HG03469 (cell line): ENCODE results near the gene HERC4.
"Not testable (repeated sequence)": the region's sequence is repeated elsewhere in the genome, so short reads cannot be mapped to it uniquely, and the experiment has no call there.

Source experiments
- ATAC-seq: cut with Tn5 transposase; IDR thresholded peaks from one replicate; pipeline ENCODE4 v1.9.1; 2021; ENCODE audit warnings: mild to moderate bottlenecking, moderate library complexity, moderate number of reproducible peaks; ENCODE audit not compliant: unreplicated experiment

The HERC4 gene

GRCh38 chr10:68049289-68050078 is 25.6 kb downstream of the HERC4 start:
- no peak for ATAC-seq

DNA sequence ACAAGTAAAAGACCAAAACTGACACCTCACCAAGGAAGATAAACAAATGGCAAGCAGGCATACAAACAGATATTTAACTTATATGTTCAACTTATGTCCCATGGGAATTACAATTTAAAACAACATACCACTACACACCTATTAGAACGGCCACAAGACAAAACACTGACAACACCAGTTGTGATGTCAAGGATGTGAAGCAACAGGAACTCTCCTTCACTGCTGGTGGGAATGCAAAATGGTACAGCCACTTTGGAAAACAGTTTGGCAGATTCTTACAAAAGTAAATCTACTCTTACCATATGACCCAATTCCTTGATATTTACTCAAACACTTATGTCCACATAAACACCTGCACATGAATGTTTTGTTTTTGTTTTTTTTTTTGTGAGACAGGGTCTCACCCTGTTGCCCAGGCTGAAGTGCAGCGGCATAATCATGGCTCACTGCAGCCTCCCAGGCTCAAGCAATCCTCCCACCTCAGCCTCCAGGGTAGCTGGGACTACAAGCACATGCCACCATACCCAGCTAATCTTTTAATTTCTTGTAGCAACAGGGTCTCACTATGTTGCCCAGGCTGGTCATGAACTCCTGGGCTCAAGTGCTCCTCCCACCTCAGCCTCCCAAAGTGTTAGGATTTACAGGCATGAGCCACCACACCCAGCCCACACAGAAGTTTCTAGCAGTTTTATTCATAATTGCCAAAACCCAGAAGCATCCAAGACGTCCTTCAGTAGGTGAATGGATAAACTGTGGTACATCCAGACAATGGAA is 27.3 kb downstream of the HERC4 start:
- ATAC-seq: no peak

DNA sequence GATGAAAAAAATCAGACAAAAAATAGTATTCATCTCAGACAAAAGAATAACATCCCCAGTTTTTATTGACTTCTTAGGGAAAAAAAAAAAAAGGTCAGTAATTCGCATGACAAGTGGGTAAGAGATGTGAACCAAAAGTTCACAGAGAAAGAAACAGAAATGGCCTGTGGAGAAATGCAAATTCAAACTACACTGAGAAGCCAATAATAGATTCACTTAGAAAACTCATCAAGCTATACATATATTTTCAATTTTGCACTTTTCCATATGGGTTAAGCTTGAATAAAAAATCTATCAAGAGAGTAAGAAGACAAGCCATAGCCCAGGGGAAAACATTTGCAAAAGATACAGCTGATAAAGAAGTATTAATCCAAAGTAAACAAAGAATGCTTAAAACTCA is 28.0 kb downstream of the HERC4 start:
- ATAC-seq: no peak

GRCh38 chr10:68046642-68047041 is 28.4 kb downstream of the HERC4 start:
- ATAC-seq: no peak

DNA sequence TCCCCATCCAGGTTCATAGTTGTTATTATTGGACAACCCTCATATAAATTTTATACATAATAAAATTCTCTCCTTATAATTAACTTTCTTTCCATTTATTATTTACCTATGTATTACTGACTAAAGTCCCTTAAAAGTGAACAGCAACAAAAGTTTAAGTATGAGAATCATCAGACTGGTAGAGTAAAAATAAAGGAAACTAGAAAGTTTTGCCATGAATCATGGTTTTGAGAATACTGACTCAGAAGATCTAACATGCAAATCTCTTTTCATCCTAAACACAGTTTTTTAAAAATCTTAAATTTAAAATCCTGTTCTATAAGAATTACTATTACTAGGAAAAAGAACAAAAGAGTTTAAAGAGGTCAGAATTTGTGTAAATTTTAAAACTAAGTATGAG is 32.1 kb downstream of the HERC4 start:
- ATAC-seq: no peak

DNA sequence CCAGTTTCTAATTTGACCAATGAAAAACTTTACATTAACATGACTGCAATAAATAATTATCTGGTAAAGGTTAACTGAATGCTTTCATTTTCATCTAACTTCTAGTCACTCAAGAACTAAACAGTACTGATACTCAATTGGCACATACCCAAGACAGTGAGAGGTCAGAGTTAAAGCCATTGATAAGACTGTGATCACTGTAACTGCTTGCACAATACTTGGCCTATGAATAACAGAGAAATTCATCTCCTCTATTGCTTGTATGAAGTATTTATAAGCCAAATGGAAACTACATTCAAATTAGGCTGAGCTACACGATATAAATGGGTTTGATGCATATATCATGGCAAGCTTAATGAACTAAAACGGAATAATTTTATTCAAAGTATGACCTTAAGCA is 43.0 kb downstream of the HERC4 start:
- ATAC-seq: no peak

DNA sequence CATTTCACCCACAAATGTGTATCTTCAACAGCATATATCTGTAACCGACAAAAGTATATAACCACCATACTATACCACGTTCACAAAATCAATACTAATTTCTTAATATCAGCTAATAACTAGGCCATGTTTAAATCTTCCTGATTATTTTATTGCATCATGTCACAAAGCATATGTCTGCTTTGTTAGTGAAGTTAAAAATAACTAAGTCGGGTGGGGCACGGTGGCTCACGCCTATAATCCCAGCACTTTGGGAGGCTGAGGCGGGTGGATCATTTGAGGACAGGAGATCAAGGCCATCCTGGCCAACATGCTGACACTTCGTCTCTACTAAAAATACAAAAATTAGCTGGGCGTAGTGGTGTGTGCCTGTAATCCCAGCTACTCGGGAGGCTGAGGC is 47.7 kb downstream of the HERC4 start:
- ATAC-seq: no peak

- no peak for ATAC-seq
These were observed 51.8 kb downstream of the HERC4 start for GRCh38 chr10:68023292-68023691.

DNA sequence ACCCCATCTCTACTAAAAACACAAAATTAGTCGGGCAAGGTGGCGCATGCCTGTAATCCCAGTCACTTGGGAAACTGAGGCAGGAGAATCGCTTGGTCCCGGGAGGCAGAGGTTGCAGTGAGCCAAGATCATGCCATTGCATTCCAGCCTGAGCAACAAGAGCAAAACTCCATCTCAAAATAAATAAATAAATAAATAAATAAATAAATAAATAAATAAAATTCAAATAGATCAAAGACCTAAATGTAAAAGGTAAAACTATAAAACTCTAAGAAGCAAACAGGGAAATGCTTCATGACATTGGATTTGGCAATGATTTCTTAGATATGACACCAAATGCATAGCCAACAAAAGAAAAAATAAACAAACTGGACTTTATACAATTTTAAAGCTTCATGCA is 52.8 kb downstream of the HERC4 start:
- not testable (repeated sequence) for ATAC-seq

GRCh38 chr10:68016519-68016918 is 58.6 kb downstream of the HERC4 start:
- ATAC-seq: not testable (repeated sequence)

DNA sequence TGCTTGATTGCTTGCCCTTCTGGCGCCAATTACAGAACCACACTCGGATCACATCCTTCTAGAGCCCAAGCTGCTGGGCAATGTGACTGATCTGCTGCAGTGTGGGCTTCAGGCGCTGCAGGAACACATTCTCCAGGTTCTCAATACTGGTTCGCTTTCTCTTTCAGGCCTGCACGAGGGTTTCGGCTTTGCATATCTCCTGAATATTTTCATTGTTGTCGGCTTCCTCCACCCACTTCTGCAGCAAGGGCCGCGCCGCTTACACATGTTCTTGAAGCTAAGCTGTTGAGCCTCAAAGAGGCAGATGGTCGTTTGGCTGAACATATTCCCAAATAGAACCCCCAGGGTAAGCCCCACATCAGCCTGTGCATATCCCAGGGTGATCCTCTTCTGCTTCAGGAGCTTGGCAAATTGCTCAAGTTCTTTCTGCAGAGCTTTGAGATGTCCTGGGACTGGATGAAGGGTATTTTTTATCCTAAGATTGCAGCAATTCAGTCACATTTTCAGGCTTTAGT is 64.6 kb downstream of the HERC4 start:
- ATAC-seq: no peak

DNA sequence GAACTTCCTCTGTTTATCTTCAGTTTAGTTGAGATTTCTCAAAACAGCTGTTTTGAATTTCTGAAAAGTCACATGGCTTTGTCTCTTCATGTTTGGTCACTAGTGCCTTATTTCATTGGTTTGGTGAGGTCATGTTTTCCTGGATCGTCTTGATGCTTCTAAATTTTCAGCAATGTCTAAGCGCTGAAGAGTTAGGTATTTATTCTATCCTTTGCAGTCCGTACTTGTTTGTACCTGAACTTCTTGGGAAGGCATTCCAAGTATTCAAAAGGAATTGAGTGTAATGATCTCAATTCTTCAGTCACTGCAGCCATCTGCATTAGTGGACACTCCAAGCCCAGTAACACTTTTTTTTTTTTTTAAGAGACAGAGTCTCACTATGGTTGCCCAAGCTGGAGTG is 67.7 kb downstream of the HERC4 start:
- ATAC-seq: no peak

GRCh38 chr10:68001539-68001938 is 73.5 kb downstream of the HERC4 start:
- no peak for ATAC-seq

DNA sequence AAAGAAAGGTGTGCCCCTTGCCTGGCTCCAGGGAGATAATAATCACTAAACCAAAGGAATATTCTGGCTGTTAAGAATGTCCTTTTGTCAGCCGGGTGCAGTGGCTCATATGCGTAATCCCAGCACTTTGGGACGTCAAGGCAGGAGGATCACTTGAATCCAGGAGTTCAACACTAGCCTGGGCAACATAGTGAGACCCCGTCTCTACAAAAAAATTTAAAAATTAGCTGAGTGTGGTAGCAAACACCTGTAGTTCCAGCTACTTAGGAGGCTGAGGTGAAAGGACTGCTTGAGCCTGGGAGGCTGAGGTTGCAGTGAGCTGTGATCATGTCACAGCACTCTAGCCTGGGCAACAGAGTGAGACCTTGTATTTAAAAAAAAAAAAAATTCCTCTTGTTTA is 74.1 kb downstream of the HERC4 start:
- ATAC-seq: no peak

- ATAC-seq: no peak
These were observed 85.0 kb downstream of the HERC4 start for GRCh38 chr10:67990093-67990492.

- ATAC-seq: no peak
These were observed 86.5 kb downstream of the HERC4 start for GRCh38 chr10:67988606-67989005.

- ATAC-seq: not testable (repeated sequence)
These were observed 92.5 kb downstream of the HERC4 start for GRCh38 chr10:67982603-67983002.

DNA sequence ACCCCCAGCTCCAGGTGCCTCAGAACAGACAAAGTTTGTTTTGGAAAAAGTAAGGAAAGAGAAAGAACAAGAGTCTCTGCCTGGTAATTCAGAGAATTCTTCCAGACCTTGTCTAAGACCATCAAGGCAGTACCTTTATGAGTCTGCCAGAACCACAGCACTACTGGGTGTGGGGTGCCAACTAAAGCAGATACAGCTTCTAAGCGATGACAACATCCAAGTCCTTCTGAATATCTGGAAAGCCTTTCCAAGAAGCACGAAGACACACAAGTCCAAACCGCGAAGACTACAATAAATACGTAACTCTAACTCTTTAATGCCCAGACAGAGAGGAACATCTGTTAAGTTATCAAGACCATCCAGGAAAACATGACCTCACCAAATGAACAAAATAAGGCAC is 96.3 kb downstream of the HERC4 start:
- ATAC-seq: no peak

GRCh38 chr10:67977251-67977650 is 97.8 kb downstream of the HERC4 start:
- no peak for ATAC-seq

DNA sequence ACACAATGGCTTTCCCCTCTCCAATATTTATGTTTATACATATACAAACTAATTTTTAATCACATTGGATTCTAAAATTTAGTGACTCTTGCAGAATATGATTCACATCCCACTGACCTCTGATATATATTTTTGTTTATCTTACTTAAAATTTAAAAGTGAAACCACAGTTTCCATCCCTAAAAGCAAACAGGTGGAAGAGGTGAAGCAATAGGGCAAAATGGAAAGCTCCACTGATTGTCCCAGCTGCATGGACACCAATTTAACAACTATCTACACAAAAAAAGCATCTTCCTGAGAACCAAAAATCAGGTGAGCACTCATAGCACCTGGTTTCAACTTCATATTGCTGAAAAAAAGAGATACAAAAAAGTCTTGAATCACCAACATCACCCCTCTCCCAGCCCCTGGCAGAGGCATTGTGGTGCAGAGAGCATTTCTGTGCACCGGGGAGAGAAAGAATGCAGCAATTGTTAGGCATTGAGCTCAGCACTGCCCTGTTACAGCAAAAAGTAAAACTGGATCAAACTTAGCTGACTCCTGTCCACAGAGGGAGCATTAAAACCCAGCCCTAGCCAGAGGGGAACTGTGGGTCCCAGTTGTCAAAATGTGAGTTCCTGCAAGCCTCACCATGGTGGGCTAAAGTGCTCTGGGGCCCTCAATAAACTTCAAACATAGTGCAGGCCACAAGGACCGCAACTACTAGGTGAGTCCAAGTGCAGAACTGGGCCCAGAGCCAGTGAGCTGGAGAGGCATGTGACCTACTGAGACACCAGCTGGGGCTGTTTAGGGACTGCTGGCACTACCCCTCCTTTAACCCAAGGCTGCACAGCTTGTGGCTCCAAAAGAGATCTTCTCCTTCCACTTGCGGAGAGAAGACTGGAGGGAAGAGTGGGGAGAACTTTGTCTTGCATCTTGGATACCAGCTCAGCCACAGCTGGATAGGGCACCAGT is 98.5 kb downstream of the HERC4 start:
- no peak for ATAC-seq

- no peak for ATAC-seq
These were observed 99.2 kb downstream of the HERC4 start for GRCh38 chr10:67975871-67976270.
